Left ventricle myocardium inferior (tissue), 1 donor: Measurements from ENCODE around the gene CREB5. TPM values are rescaled to one million over a fixed set of nuclear protein-coding genes. Genes with fewer than 3 reads are reported as not detected.

Source experiments
- DNase-seq: peaks from one replicate; pipeline ENCODE4 v3.0.0-alpha.2; 2020
- H3K27ac ChIP-seq: fragments of 200-600 bp; replicated peaks from 2 replicates; pipeline ENCODE4 v1.8.0; 2021
- H3K27me3 ChIP-seq: fragments of 200-600 bp; 2 replicates; pipeline ENCODE4 v1.8.0; 2021; ENCODE audit warnings: low read depth
- H3K36me3 ChIP-seq: fragments of 200-600 bp; 2 replicates; pipeline ENCODE4 v1.8.0; 2021
- H3K4me1 ChIP-seq: fragments of 200-600 bp; 2 replicates; pipeline ENCODE4 v1.8.0; 2021
- H3K4me3 ChIP-seq: fragments of 200-600 bp; 2 replicates; pipeline ENCODE4 v1.8.0; 2021; ENCODE audit warnings: mild to moderate bottlenecking, moderate library complexity
- H3K9me3 ChIP-seq: fragments of 200-600 bp; replicated peaks from 2 replicates; pipeline ENCODE4 v1.8.0; 2021
- CTCF ChIP-seq: fragments of 200-600 bp; IDR thresholded peaks from 2 replicates; pipeline ENCODE4 v1.8.0; 2021; ENCODE audit warnings: antibody characterized with exemption, mild to moderate bottlenecking, borderline replicate concordance
- intact Hi-C: fragments of 100-400 bp; cut with micrococcal nuclease; formaldehyde crosslinking; loops from one replicate; pipeline ENCODE4 v1.11.0; 2022
- total RNA-seq: library from RNA; stranded (reverse); fragmentation: NEBNext Ultra II Directional; extraction: Animal tissue kit (Norgen Biotek cat#: 25700); gene quantifications from one replicate; pipeline ENCODE4 v1.2.1, GENCODE V29; 2021
- donor health status: DM: no; HTN: yes; CAD: no; lungs with severe emphysema.

Gene CREB5
- total RNA-seq, 1 donor from 2014 or later, result 9.8 TPM

- no peaks in the 10 kb centered on the region for H3K27me3 ChIP-seq
- TF ChIP-seq CTCF, result no peak
- no peaks in the 10 kb centered on the region for H3K36me3 ChIP-seq
- no peak overlapping the region for H3K4me3 ChIP-seq
- H3K27ac ChIP-seq, result no peak overlapping the region
- no peaks in the 10 kb centered on the region for H3K4me1 ChIP-seq
- H3K9me3 ChIP-seq, result no peaks in the 10 kb centered on the region
- no peak for DNase-seq
- intact Hi-C loops, result no loop called here
These were observed 38.3 kb upstream of the CREB5 start for GRCh38 chr7:28373990-28374389.

- H3K4me1 ChIP-seq, result no peaks in the 10 kb centered on the region
- H3K4me3 ChIP-seq, result no peak overlapping the region
- intact Hi-C loops, result no loop called here
- H3K9me3 ChIP-seq, result no peaks in the 10 kb centered on the region
- no peak for TF ChIP-seq CTCF
- no peak for DNase-seq
- no peaks in the 10 kb centered on the region for H3K27me3 ChIP-seq
- H3K36me3 ChIP-seq, result no peaks in the 10 kb centered on the region
- H3K27ac ChIP-seq, result no peak overlapping the region
These were observed 36.6 kb upstream of the CREB5 start for GRCh38 chr7:28375729-28376128.

GRCh38 chr7:28376634-28377033 lies 35.7 kb upstream of the CREB5 start:
- Histone ChIP-seq H3K36me3 (no peaks in the 10 kb centered on the region), H3K27ac (no peak overlapping the region), H3K27me3 (no peaks in the 10 kb centered on the region), H3K4me3 (no peak overlapping the region), H3K4me1 (no peaks in the 10 kb centered on the region), H3K9me3 (no peaks in the 10 kb centered on the region)
- intact Hi-C loops, result no loop called here
- no peak for TF ChIP-seq CTCF
- DNase-seq, result no peak

GRCh38 chr7:28378574-28379149 lies 33.7 kb upstream of the CREB5 start:
- H3K9me3 ChIP-seq, result no peaks in the 10 kb centered on the region
- no peaks in the 10 kb centered on the region for H3K27me3 ChIP-seq
- no peak overlapping the region for H3K27ac ChIP-seq
- no peak for DNase-seq
- H3K36me3 ChIP-seq, result no peaks in the 10 kb centered on the region
- H3K4me1 ChIP-seq, result no peaks in the 10 kb centered on the region
- intact Hi-C loops, result no loop called here
- H3K4me3 ChIP-seq, result no peak overlapping the region
- TF ChIP-seq CTCF, result no peak

- Histone ChIP-seq H3K4me3 (no peak overlapping the region), H3K9me3 (no peaks in the 10 kb centered on the region), H3K36me3 (no peaks in the 10 kb centered on the region), H3K27me3 (no peaks in the 10 kb centered on the region), H3K4me1 (no peaks in the 10 kb centered on the region), H3K27ac (no peak overlapping the region)
- no peak for TF ChIP-seq CTCF
- no peak for DNase-seq
- intact Hi-C loops, result no loop called here
These were observed 30.9 kb upstream of the CREB5 start for GRCh38 chr7:28381466-28381865.

GRCh38 chr7:28382144-28382543 lies 30.2 kb upstream of the CREB5 start:
- Histone ChIP-seq H3K9me3 (no peaks in the 10 kb centered on the region), H3K36me3 (no peaks in the 10 kb centered on the region), H3K4me1 (no peaks in the 10 kb centered on the region), H3K27me3 (no peaks in the 10 kb centered on the region), H3K27ac (no peak overlapping the region), H3K4me3 (no peak overlapping the region)
- intact Hi-C loops, result no loop called here
- no peak for TF ChIP-seq CTCF
- DNase-seq, result no peak
